ENCODE measurements around the gene VOPP1. TPM values are rescaled to one million over a fixed set of nuclear protein-coding genes. Genes with fewer than 3 reads are reported as not detected.

Gene VOPP1
- polyA plus RNA-seq, 3 donors from 2014 or later = 54.0 to 119 (median 57.9) TPM

DNA sequence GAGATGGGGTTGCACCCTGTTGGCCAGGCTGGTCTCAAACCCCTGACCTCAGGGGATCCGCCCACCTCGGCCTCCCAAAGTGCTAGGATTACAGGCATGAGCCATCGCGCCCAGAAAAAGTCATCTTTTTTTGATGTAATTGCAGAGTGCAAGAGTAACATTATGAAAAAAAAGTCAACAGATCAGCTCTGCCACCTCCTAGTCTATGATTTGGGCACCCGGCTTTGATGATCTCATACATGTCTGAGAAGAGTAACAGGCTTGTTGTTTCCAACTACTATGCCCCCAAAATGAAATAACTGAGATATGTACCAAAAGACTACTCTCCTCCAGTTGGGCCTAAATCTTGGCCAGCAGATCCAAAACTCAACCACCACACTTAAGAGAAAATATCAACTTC lies 40.8 kb downstream of the VOPP1 start:
- DNase-seq = no peak
- H3K27ac Mint-ChIP-seq = peak overlapping the region in 3 of 6 donors; percentile 32 to 81 (median 56)
- H3K4me1 Mint-ChIP-seq = peaks cover 73 to 81% of the 10 kb centered on the region in 2 donors
- H3K36me3 Mint-ChIP-seq = peaks cover 0 to 2% (median 0%) of the 10 kb centered on the region in 3 donors
- H3K27me3 Mint-ChIP-seq (ENCODE audit: low read depth in 3 of 3) = peaks cover 0 to 14% (median 5%) of the 10 kb centered on the region in 3 donors
- H3K9me3 Mint-ChIP-seq = no peaks in the 10 kb centered on the region
- H3K4me3 Mint-ChIP-seq = peak overlapping the region in 2 of 5 donors; percentile 23 to 26

DNA sequence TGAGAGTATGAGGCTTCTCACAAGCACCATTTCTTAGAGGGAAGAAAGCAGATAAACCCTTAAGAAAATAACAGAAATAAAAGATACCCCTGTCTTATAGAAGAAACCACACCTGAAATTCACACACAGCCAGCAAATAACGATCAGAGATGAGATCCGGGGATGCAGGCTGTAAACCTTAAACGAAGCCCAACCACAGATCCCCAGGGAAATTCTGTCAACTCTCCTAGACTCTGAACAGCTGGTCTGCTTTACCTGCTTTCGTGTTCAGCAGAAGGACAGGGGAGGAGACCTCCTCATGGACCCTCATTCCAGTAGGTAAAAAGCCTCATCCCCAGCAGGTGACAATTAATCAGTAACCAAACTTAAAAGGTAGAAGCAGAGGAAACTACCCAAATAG lies 45.0 kb downstream of the VOPP1 start:
- Mint-ChIP-seq H3K9me3 (no peaks in the 10 kb centered on the region), H3K4me3 (no peak overlapping the region), H3K4me1 (peaks cover 67 to 79% of the 10 kb centered on the region in 2 donors), H3K27me3 (ENCODE audit: low read depth in 3 of 3) (peaks cover 2 to 6% (median 3%) of the 10 kb centered on the region in 3 donors), H3K27ac (peak overlapping the region in 1 of 6 donors; percentile 59), H3K36me3 (no peaks in the 10 kb centered on the region)
- no peak for DNase-seq

- Mint-ChIP-seq H3K4me3 (no peak overlapping the region), H3K4me1 (peaks cover 66 to 79% of the 10 kb centered on the region in 2 donors), H3K9me3 (no peaks in the 10 kb centered on the region), H3K27ac (no peak overlapping the region), H3K27me3 (ENCODE audit: low read depth in 3 of 3) (peaks cover 2 to 6% (median 3%) of the 10 kb centered on the region in 3 donors), H3K36me3 (peaks cover 0 to 2% (median 0%) of the 10 kb centered on the region in 3 donors)
- no peak for DNase-seq
Measured at GRCh38 chr7:55526770-55527169, 45.5 kb downstream of the VOPP1 start.

DNA sequence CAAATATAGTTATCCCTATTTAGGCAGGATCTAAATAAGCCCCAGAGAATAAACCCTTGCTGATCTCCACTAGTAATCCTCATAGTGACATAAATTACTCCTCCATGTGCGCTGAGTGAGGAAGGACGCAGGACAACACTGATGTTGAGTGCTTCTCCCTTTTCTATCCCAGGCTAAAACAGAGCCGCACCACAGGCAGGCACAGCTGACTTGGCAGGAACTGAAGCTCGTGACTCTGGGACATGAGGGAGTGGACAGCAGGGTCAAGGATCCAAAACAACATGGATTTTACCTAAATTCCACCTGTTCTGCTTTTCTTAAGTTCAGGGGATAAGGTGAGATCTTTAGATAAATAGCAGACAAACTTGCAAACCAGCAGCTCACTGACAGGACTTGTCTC lies 46.0 kb downstream of the VOPP1 start:
- peaks cover 2 to 6% (median 3%) of the 10 kb centered on the region in 3 donors for H3K27me3 Mint-ChIP-seq (ENCODE audit: low read depth in 3 of 3)
- DNase-seq = no peak
- no peak overlapping the region for H3K4me3 Mint-ChIP-seq
- no peaks in the 10 kb centered on the region for H3K9me3 Mint-ChIP-seq
- H3K36me3 Mint-ChIP-seq = peaks cover 0 to 3% (median 0%) of the 10 kb centered on the region in 3 donors
- H3K4me1 Mint-ChIP-seq = peaks cover 64 to 79% of the 10 kb centered on the region in 2 donors
- peak overlapping the region in 2 of 6 donors; percentile 21 to 49 for H3K27ac Mint-ChIP-seq

DNA sequence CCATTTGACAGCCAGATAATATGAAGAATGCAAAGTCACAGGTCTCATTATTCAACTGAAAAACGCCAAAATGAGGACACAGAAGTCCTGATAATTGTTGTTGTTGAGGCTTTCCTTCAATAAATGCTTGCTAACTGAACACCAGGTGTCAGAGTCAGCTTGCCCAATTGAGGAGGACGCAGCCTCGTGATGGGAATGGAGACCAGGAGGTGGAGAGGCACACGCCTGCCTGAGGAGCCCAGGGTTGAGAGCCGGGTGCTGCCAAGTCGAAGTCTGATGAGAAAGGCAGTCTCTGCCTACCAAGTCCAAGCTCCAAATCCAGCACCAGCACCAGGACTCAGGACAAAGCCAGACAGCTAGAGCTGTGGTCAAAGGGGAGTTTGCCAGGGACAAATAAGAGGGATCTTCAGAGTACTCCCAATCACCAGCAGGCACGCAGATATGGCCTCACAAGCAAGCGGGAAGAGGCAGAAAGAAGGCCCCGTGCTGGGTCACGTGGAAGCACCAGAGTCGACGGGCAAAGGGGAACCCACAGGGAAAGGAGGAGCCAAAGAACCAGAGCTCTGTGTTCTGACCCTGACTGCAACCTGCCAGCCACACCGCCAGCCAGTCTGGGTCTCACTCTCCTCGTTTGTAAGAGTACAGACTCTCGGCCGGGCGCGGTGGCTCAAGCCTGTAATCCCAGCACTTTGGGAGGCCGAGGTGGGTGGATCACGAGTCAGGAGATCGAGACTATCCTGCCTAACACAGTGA lies 47.6 kb downstream of the VOPP1 start:
- no peaks in the 10 kb centered on the region for H3K9me3 Mint-ChIP-seq
- no peak overlapping the region for H3K4me3 Mint-ChIP-seq
- DNase-seq = no peak
- peaks cover 2 to 6% (median 3%) of the 10 kb centered on the region in 3 donors for H3K27me3 Mint-ChIP-seq (ENCODE audit: low read depth in 3 of 3)
- peaks cover 62 to 77% of the 10 kb centered on the region in 2 donors for H3K4me1 Mint-ChIP-seq
- H3K27ac Mint-ChIP-seq = peak overlapping the region in 3 of 6 donors; percentile 24 to 76 (median 60)
- H3K36me3 Mint-ChIP-seq = peaks cover 0 to 6% (median 3%) of the 10 kb centered on the region in 3 donors

GRCh38 chr7:55523366-55523765 lies 48.9 kb downstream of the VOPP1 start:
- no peak for DNase-seq
- Mint-ChIP-seq H3K27ac (peak overlapping the region in 5 of 6 donors; percentile 4 to 82 (median 36)), H3K4me3 (peak overlapping the region in 2 of 5 donors; percentile 3 to 12), H3K27me3 (ENCODE audit: low read depth in 3 of 3) (peaks cover 2 to 5% (median 3%) of the 10 kb centered on the region in 3 donors), H3K9me3 (no peaks in the 10 kb centered on the region), H3K36me3 (peaks cover 6 to 15% (median 11%) of the 10 kb centered on the region in 3 donors), H3K4me1 (peaks cover 62 to 78% of the 10 kb centered on the region in 2 donors)

DNA sequence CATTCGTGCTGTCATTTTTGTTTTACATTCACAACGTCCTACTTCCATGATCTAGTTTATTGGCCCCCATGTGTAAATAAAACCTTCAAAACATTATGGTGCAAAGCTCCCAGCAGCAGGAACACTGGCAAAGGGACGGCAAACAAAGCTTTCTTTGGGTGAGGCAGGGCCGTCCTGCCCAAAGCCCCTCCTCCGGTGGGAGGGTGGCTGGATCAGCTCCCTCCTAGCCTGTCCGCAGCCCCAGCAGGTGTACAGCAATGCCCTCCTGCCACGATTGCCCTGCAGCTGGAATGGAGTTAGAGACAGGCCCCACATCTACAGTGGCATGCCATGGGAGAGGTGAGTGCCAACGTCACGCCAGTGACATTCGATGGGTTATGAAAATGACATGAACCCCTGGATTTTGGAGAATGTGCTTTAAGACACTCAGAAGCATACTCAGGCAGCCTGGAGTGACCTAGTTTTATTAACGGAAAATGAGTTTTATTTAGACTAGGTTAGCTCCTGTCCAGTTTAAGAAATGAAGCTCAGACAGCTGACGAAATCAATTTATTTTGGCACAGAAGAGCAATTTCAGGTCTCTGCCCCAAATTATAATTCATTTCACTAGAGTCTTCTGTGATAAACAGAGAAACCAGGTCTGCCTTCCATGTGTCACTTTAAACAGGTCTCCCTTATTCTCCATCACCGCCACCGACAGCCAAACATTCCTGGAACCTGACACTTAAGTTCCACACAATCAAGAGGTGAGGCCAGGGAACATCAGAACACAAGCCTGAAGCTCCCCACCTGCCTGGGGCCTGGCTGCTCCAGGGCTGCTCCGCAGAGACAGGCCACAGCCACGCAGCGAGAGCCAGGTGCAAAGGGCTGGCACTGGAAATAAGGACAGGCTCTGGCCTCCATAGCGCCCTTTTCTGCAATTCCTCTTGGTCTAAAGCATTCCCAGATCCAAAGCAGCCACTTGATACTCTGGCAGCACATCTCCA lies 50.1 kb downstream of the VOPP1 start:
- H3K4me3 Mint-ChIP-seq = no peak overlapping the region
- H3K27ac Mint-ChIP-seq = peak overlapping the region in 3 of 6 donors; percentile 11 to 49 (median 13)
- peaks cover 62 to 82% of the 10 kb centered on the region in 2 donors for H3K4me1 Mint-ChIP-seq

GRCh38 chr7:55521512-55521911 lies 50.8 kb downstream of the VOPP1 start:
- no peaks in the 10 kb centered on the region for H3K9me3 Mint-ChIP-seq
- peaks cover 13 to 25% (median 17%) of the 10 kb centered on the region in 3 donors for H3K36me3 Mint-ChIP-seq
- H3K27ac Mint-ChIP-seq = peak overlapping the region in 1 of 6 donors; percentile 25
- H3K4me1 Mint-ChIP-seq = peaks cover 59 to 81% of the 10 kb centered on the region in 2 donors
- no peak for DNase-seq
- H3K27me3 Mint-ChIP-seq (ENCODE audit: low read depth in 3 of 3) = peaks cover under 1 to 3% (median 2%) of the 10 kb centered on the region in 3 donors
- H3K4me3 Mint-ChIP-seq = no peak overlapping the region

More for the DNA sequence above, 50.1 kb downstream of the VOPP1 start:
- Mint-ChIP-seq H3K9me3 (no peaks in the 10 kb centered on the region), H3K27me3 (ENCODE audit: low read depth in 3 of 3) (peaks cover 2 to 3% (median 3%) of the 10 kb centered on the region in 3 donors), H3K36me3 (peaks cover 13 to 23% (median 17%) of the 10 kb centered on the region in 3 donors)
- DNase-seq = no peak

DNA sequence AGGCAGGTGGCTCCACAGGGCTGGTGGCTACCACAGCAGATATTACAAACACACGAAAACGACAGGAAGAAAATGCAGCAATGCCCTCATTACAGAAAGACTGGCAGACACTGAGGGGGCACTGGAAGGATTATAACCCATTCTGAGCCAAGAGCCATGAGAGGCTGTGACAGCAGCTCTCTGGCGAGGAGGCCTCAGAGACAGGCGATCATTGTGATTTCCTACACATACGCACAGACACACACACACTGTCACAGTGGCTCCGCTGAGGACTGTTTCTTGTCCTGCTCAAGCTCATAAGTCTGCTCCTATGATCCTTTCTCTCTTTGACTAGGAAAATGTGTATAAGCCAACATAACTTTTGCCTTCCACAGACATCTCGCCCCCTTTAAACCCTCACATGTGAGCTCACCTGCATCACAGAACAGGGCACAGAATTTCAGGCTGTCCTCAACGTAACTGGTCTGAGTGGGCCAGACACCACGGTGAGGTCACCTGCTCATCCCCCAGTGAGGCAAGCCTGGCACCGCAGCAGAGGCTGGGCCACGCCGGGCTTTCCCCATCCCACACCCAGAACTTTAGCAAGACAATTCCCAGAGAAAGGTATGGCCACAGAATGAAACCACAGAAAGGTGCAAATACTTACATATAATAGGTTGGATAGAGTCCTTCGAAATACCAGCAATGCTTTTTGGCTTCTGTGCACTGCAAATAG lies 51.7 kb downstream of the VOPP1 start:
- peaks cover 0 to 3% (median 2%) of the 10 kb centered on the region in 3 donors for H3K27me3 Mint-ChIP-seq (ENCODE audit: low read depth in 3 of 3)
- H3K36me3 Mint-ChIP-seq = peaks cover 17 to 33% (median 20%) of the 10 kb centered on the region in 3 donors
- no peaks in the 10 kb centered on the region for H3K9me3 Mint-ChIP-seq
- peaks cover 60 to 81% of the 10 kb centered on the region in 2 donors for H3K4me1 Mint-ChIP-seq
- DNase-seq = no peak
- H3K4me3 Mint-ChIP-seq = no peak overlapping the region
- H3K27ac Mint-ChIP-seq = peak overlapping the region in 3 of 6 donors; percentile 42 to 78 (median 51)

DNA sequence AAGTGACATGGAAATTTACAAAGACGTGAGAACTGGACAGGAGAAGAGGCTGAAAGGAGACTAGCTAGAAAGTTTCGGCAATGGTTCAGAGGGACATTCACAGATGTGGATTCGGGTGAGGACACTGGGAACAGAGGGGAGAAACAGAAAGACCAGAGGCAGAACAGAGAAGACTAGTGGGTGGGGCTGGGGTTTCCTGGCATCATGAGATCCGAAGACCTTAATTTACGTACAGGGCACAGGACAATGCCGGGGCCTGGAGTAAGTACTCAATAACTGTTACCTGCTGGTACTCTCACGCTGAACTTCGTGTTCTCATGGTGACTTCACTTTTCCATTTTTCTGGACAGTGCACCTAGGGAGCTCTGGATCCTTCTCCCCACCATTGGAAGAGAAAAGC lies 53.5 kb downstream of the VOPP1 start:
- no peak for DNase-seq
- Mint-ChIP-seq H3K27ac (peak overlapping the region in 3 of 6 donors; percentile 9 to 48 (median 36)), H3K9me3 (no peaks in the 10 kb centered on the region), H3K4me3 (no peak overlapping the region), H3K27me3 (ENCODE audit: low read depth in 3 of 3) (peaks cover 0 to 5% (median 0%) of the 10 kb centered on the region in 3 donors), H3K36me3 (peaks cover 17 to 33% (median 20%) of the 10 kb centered on the region in 3 donors), H3K4me1 (peaks cover 50 to 67% of the 10 kb centered on the region in 2 donors)

DNA sequence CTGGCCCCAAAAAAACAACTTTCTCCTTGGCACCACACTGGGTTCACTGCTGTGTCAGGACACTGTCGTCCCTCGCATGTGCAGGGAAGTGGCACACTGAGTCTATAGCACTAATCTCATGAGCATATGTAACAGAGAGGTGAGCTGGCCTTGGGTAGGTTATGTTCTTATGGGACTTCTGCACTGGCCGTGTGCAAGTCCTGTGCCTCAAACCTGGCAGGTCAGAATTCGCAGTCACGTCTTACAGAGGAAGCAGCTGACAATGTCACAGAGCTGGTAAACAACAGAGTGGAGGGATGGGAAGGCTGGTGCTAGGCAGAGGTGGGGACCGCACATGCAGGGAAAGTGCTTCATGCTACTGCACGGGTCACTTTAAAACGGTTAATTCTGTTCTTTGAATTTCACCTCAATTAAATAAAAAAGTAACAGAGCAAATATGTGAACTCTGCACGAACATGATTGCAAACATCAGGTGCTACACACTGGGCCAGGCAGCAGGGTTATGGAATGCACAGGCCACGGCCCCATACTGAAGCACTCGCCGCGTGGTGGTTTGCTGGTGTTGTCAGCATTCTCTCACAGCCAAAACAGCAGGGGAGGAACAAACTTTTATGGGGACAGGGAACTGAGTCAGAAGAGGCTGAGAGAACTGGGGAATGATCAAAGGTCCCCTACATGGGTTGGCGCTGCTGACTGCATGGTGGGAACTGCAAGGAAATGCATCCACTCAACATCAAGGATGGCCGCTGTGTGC lies 54.2 kb downstream of the VOPP1 start:
- H3K27ac Mint-ChIP-seq = peak overlapping the region in 2 of 6 donors; percentile 63 to 71
- no peak for DNase-seq
- H3K9me3 Mint-ChIP-seq = no peaks in the 10 kb centered on the region
- H3K4me3 Mint-ChIP-seq = no peak overlapping the region
- H3K36me3 Mint-ChIP-seq = peaks cover 17 to 37% (median 23%) of the 10 kb centered on the region in 3 donors
- H3K4me1 Mint-ChIP-seq = peaks cover 45 to 64% of the 10 kb centered on the region in 2 donors
- H3K27me3 Mint-ChIP-seq (ENCODE audit: low read depth in 3 of 3) = peaks cover 0 to 5% (median 0%) of the 10 kb centered on the region in 3 donors

- H3K27ac Mint-ChIP-seq = no peak overlapping the region
- H3K9me3 Mint-ChIP-seq = no peaks in the 10 kb centered on the region
- H3K4me1 Mint-ChIP-seq = peaks cover 37 to 60% of the 10 kb centered on the region in 2 donors
- no peak overlapping the region for H3K4me3 Mint-ChIP-seq
- DNase-seq = no peak
- peaks cover 0 to 2% (median 0%) of the 10 kb centered on the region in 3 donors for H3K27me3 Mint-ChIP-seq (ENCODE audit: low read depth in 3 of 3)
- H3K36me3 Mint-ChIP-seq = peaks cover 17 to 37% (median 24%) of the 10 kb centered on the region in 3 donors
Measured at GRCh38 chr7:55517191-55517633, 55.1 kb downstream of the VOPP1 start.
